HUES64 (cell line): Measurements from ENCODE around the gene ATP9B.

Experiments used
- H3K27ac ChIP-seq: 2 replicates; pipeline ENCODE4 v1.7.0; 2013; ENCODE audit warnings: low read depth, low read length, inconsistent platforms
- H3K27me3 ChIP-seq: 2 replicates; pipeline ENCODE4 v1.6.1; 2013; ENCODE audit warnings: mild to moderate bottlenecking, low read length; ENCODE audit not compliant: insufficient read depth
- H3K36me3 ChIP-seq: 2 replicates; pipeline ENCODE4 v1.6.1; 2013; ENCODE audit warnings: mild to moderate bottlenecking, low read length; ENCODE audit not compliant: insufficient read depth
- H3K4me1 ChIP-seq: 2 replicates; pipeline ENCODE4 v1.6.1; 2013; ENCODE audit warnings: mild to moderate bottlenecking, low read length, moderate library complexity; ENCODE audit not compliant: insufficient read depth
- H3K4me3 ChIP-seq: 2 replicates; pipeline ENCODE4 v1.5.1; 2013; ENCODE audit warnings: mild to moderate bottlenecking, low read length, moderate library complexity
- H3K9ac ChIP-seq: 2 replicates; pipeline ENCODE4 v1.6.1; 2013; ENCODE audit warnings: mild to moderate bottlenecking, low read depth, low read length
- H3K9me3 ChIP-seq: 2 replicates; pipeline ENCODE4 v1.6.1; 2013; ENCODE audit warnings: low read depth, low read length; ENCODE audit not compliant: insufficient read depth
- WGBS: fragments of 150-250, 120-280 bp; methylation state at CpG from one replicate; pipeline ENCODE4 v1.1.7; 2013; ENCODE audit warnings: missing lambda C conversion rate; 5-methylcytosine and 5-hydroxymethylcytosine counted together

The ATP9B gene

GRCh38 chr18:79333046-79333445 lies 263.9 kb downstream of the ATP9B start:
- Histone ChIP-seq H3K36me3 (peaks cover 26% of the 10 kb centered on the region), H3K27ac (no peak overlapping the region), H3K4me1 (no peaks in the 10 kb centered on the region), H3K4me3 (no peak overlapping the region), H3K27me3 (no peaks in the 10 kb centered on the region), H3K9me3 (no peaks in the 10 kb centered on the region), H3K9ac (no peak overlapping the region)
- WGBS: 95% methylated on average over 6 of the region's 6 CpGs

- 92% methylated on average over 29 of the region's 29 CpGs for WGBS
- Histone ChIP-seq H3K27me3 (no peaks in the 10 kb centered on the region), H3K27ac (no peak overlapping the region), H3K9me3 (no peaks in the 10 kb centered on the region), H3K4me3 (no peak overlapping the region), H3K4me1 (no peaks in the 10 kb centered on the region), H3K36me3 (peaks cover 25% of the 10 kb centered on the region), H3K9ac (no peak overlapping the region)
Observed at GRCh38 chr18:79334496-79335233, 265.5 kb downstream of the ATP9B start.

- Histone ChIP-seq H3K9ac (no peak overlapping the region), H3K27me3 (no peaks in the 10 kb centered on the region), H3K4me3 (no peak overlapping the region), H3K27ac (no peak overlapping the region), H3K4me1 (no peaks in the 10 kb centered on the region), H3K9me3 (no peaks in the 10 kb centered on the region), H3K36me3 (peaks cover 16% of the 10 kb centered on the region)
- WGBS: 94% methylated on average over 23 of the region's 23 CpGs
Observed at GRCh38 chr18:79335833-79336360, 266.7 kb downstream of the ATP9B start.

GRCh38 chr18:79336556-79337142 lies 267.5 kb downstream of the ATP9B start:
- Histone ChIP-seq H3K9me3 (no peaks in the 10 kb centered on the region), H3K9ac (no peak overlapping the region)
- WGBS: 95% methylated on average over 20 of the region's 20 CpGs

GRCh38 chr18:79337184-79337583 lies 268.0 kb downstream of the ATP9B start:
- H3K4me3 ChIP-seq: no peak overlapping the region
- 96% methylated on average over 19 of the region's 19 CpGs for WGBS
- no peaks in the 10 kb centered on the region for H3K9me3 ChIP-seq
- H3K27ac ChIP-seq: no peak overlapping the region
- H3K36me3 ChIP-seq: peaks cover 6% of the 10 kb centered on the region; the same call in 1 of the 2 replicates
- no peaks in the 10 kb centered on the region for H3K27me3 ChIP-seq
- no peaks in the 10 kb centered on the region for H3K4me1 ChIP-seq
- no peak overlapping the region for H3K9ac ChIP-seq

More at GRCh38 chr18:79336556-79337142, 267.5 kb downstream of the ATP9B start:
- Histone ChIP-seq H3K4me1 (no peaks in the 10 kb centered on the region), H3K4me3 (no peak overlapping the region), H3K36me3 (peaks cover 9% of the 10 kb centered on the region; the same call in 1 of the 2 replicates), H3K27ac (no peak overlapping the region), H3K27me3 (no peaks in the 10 kb centered on the region)

- Histone ChIP-seq H3K27me3 (no peaks in the 10 kb centered on the region), H3K36me3 (peaks cover 6% of the 10 kb centered on the region; the same call in 1 of the 2 replicates)
- 86% methylated on average over 12 of the region's 12 CpGs for WGBS
Observed at GRCh38 chr18:79337620-79338019, 268.4 kb downstream of the ATP9B start.

GRCh38 chr18:79339094-79339908 lies 270.1 kb downstream of the ATP9B start:
- H3K9ac ChIP-seq: no peak overlapping the region
- no peak overlapping the region for H3K4me3 ChIP-seq
- no peak overlapping the region for H3K27ac ChIP-seq
- no peaks in the 10 kb centered on the region for H3K27me3 ChIP-seq
- H3K9me3 ChIP-seq: no peaks in the 10 kb centered on the region
- no peaks in the 10 kb centered on the region for H3K4me1 ChIP-seq
- H3K36me3 ChIP-seq: peaks cover 16% of the 10 kb centered on the region
- WGBS: 94% methylated on average over 19 of the region's 19 CpGs

More at GRCh38 chr18:79337620-79338019, 268.4 kb downstream of the ATP9B start:
- Histone ChIP-seq H3K9ac (no peak overlapping the region), H3K4me3 (no peak overlapping the region), H3K9me3 (no peaks in the 10 kb centered on the region), H3K27ac (no peak overlapping the region), H3K4me1 (no peaks in the 10 kb centered on the region)

GRCh38 chr18:79343567-79344207 lies 274.5 kb downstream of the ATP9B start:
- Histone ChIP-seq H3K9ac (no peak overlapping the region), H3K36me3 (peaks cover 43% of the 10 kb centered on the region), H3K4me3 (no peak overlapping the region), H3K4me1 (no peaks in the 10 kb centered on the region), H3K9me3 (no peaks in the 10 kb centered on the region), H3K27me3 (no peaks in the 10 kb centered on the region), H3K27ac (no peak overlapping the region)
- 87% methylated on average over 16 of the region's 17 CpGs for WGBS

- Histone ChIP-seq H3K27me3 (no peaks in the 10 kb centered on the region), H3K4me3 (no peak overlapping the region), H3K9ac (no peak overlapping the region), H3K36me3 (peaks cover 43% of the 10 kb centered on the region), H3K9me3 (no peaks in the 10 kb centered on the region), H3K27ac (no peak overlapping the region), H3K4me1 (no peaks in the 10 kb centered on the region)
- WGBS: 97% methylated on average over 2 of the region's 2 CpGs
Observed at GRCh38 chr18:79344208-79344581, 275.0 kb downstream of the ATP9B start.

GRCh38 chr18:79345366-79345765 lies 276.2 kb downstream of the ATP9B start:
- peaks cover 48% of the 10 kb centered on the region for H3K36me3 ChIP-seq
- H3K4me1 ChIP-seq: no peaks in the 10 kb centered on the region
- no peak overlapping the region for H3K9ac ChIP-seq
- 96% methylated on average over 11 of the region's 11 CpGs for WGBS
- H3K27ac ChIP-seq: no peak overlapping the region
- no peaks in the 10 kb centered on the region for H3K27me3 ChIP-seq
- H3K4me3 ChIP-seq: no peak overlapping the region
- no peaks in the 10 kb centered on the region for H3K9me3 ChIP-seq
